MM.1S (cell line): ENCODE data around the gene SMAD7.

Experiments used
- CTCF ChIP-seq: fragments of 300-600 bp; sonication (generic); IDR thresholded peaks from 2 replicates; pipeline ENCODE4 v1.5.1; 2016; ENCODE audit warnings: antibody characterized with exemption, low read length, mixed read lengths
- EZH2 ChIP-seq: fragments of 300-600 bp; sonication (generic); optimal IDR thresholded peaks from 2 replicates; pipeline ENCODE3; 2017; ENCODE audit warnings: low read depth, mild to moderate bottlenecking, antibody characterized with exemption, low read length, mixed read lengths

- TF ChIP-seq EZH2 (no peak), CTCF (no peak)
These were observed 76.0 kb downstream of the SMAD7 start for GRCh38 chr18:48874701-48875162.
